ENCODE data around the gene LRFN2.
A peak's percentile ranks its signal among the peaks of the same experiment; 100 is the strongest.

DNA sequence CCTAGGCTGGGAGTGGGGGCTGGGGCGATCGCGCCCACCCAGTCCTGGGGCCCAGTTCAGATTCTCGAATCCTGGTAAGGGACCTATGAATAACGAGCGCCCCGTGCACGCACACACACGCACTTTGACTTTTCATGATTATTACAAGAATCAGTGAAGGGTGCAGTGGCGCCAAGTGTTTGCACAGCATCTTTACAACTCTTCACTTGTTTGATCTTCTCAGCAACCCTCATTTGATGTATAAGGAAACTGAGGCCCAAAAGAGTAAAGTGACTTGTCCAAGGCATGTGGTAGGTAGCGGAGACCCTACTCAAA is 863 bp upstream of the LRFN2 start:
- TF ChIP-seq SP1 (IDR thresholded peaks at IDR 0.05) (no peak), JUND (IDR thresholded peaks at IDR 0.05) (no peak), GABPA (IDR thresholded peaks at IDR 0.05 in 1 of 2, conservative IDR thresholded peaks at IDR 0.05 in 1 of 2) (no peak), TAF1 (conservative IDR thresholded peaks at IDR 0.05) (no peak), YY1 (IDR thresholded peaks at IDR 0.05) (no peak), RAD21 (IDR thresholded peaks at IDR 0.05) (no peak)
- TF ChIP-seq, protein P1, sequence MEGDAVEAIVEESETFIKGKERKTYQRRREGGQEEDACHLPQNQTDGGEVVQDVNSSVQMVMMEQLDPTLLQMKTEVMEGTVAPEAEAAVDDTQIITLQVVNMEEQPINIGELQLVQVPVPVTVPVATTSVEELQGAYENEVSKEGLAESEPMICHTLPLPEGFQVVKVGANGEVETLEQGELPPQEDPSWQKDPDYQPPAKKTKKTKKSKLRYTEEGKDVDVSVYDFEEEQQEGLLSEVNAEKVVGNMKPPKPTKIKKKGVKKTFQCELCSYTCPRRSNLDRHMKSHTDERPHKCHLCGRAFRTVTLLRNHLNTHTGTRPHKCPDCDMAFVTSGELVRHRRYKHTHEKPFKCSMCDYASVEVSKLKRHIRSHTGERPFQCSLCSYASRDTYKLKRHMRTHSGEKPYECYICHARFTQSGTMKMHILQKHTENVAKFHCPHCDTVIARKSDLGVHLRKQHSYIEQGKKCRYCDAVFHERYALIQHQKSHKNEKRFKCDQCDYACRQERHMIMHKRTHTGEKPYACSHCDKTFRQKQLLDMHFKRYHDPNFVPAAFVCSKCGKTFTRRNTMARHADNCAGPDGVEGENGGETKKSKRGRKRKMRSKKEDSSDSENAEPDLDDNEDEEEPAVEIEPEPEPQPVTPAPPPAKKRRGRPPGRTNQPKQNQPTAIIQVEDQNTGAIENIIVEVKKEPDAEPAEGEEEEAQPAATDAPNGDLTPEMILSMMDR (IDR thresholded peaks at IDR 0.05; ENCODE audit: low read depth, low read length, missing input control), result peak; percentile 31
- TF ChIP-seq, protein P2, sequence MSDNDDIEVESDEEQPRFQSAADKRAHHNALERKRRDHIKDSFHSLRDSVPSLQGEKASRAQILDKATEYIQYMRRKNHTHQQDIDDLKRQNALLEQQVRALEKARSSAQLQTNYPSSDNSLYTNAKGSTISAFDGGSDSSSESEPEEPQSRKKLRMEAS (IDR thresholded peaks at IDR 0.05), result no peak
- TF ChIP-seq, protein P3, sequence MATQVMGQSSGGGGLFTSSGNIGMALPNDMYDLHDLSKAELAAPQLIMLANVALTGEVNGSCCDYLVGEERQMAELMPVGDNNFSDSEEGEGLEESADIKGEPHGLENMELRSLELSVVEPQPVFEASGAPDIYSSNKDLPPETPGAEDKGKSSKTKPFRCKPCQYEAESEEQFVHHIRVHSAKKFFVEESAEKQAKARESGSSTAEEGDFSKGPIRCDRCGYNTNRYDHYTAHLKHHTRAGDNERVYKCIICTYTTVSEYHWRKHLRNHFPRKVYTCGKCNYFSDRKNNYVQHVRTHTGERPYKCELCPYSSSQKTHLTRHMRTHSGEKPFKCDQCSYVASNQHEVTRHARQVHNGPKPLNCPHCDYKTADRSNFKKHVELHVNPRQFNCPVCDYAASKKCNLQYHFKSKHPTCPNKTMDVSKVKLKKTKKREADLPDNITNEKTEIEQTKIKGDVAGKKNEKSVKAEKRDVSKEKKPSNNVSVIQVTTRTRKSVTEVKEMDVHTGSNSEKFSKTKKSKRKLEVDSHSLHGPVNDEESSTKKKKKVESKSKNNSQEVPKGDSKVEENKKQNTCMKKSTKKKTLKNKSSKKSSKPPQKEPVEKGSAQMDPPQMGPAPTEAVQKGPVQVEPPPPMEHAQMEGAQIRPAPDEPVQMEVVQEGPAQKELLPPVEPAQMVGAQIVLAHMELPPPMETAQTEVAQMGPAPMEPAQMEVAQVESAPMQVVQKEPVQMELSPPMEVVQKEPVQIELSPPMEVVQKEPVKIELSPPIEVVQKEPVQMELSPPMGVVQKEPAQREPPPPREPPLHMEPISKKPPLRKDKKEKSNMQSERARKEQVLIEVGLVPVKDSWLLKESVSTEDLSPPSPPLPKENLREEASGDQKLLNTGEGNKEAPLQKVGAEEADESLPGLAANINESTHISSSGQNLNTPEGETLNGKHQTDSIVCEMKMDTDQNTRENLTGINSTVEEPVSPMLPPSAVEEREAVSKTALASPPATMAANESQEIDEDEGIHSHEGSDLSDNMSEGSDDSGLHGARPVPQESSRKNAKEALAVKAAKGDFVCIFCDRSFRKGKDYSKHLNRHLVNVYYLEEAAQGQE (IDR thresholded peaks at IDR 0.05), result no peak
- TF ChIP-seq, protein P4, sequence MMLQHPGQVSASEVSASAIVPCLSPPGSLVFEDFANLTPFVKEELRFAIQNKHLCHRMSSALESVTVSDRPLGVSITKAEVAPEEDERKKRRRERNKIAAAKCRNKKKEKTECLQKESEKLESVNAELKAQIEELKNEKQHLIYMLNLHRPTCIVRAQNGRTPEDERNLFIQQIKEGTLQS (IDR thresholded peaks at IDR 0.05), result no peak
- TF ChIP-seq, protein P5, sequence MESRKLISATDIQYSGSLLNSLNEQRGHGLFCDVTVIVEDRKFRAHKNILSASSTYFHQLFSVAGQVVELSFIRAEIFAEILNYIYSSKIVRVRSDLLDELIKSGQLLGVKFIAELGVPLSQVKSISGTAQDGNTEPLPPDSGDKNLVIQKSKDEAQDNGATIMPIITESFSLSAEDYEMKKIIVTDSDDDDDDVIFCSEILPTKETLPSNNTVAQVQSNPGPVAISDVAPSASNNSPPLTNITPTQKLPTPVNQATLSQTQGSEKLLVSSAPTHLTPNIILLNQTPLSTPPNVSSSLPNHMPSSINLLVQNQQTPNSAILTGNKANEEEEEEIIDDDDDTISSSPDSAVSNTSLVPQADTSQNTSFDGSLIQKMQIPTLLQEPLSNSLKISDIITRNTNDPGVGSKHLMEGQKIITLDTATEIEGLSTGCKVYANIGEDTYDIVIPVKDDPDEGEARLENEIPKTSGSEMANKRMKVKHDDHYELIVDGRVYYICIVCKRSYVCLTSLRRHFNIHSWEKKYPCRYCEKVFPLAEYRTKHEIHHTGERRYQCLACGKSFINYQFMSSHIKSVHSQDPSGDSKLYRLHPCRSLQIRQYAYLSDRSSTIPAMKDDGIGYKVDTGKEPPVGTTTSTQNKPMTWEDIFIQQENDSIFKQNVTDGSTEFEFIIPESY (IDR thresholded peaks at IDR 0.05), result no peak
